Measurements from ENCODE around the gene UCN. TPM values are rescaled to one million over a fixed set of nuclear protein-coding genes. Genes with fewer than 3 reads are reported as not detected.

UCN gene
- total and polyA plus RNA-seq, 2 donors (not counting 3 experiments of a cell fraction or from before 2014, with no cell fraction given) = 0.75 to 1.2 TPM

DNA sequence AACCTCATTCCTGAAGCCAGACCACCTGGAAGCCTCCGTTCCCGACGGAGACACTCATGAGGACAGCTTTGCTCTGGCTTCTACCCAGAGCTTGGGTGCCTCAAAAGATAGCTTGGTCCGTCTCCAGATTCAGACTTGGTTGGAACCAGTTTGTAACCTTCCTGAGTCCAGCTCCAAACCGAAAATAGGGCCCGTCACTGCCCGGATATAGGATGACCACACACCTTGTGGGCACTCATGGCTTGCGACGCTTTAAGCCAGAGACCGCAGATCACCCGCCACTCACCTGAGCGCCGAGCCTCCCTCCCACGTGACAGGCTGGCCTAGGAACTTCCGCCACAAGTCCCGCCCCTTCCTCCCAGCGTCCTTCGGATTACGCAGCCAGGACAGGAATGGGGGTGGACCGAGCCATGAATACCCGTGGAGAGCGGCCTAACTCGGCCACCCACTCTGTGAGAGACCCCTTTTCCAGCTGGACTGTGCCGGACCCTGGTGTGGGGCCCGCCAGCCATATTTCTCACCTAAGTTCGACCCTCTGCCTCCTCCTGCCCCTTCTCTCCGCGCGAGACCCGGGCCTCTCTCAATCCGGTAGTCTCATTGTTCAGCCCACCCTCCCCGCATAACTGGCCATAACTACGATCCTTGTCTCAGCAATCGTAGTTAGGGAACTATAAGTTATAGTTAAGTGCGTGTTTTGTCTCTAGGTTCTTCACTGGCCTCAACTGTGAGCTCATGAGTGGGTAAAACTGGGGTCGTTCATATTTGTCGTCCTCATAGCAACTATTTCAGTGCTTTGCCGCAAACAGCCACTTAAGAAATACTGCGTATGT, 14.7 kb upstream of the UCN start, which contains the start of gene MPV17:
Gene MPV17, minus strand, starts transcription at position 332 of the 830 bp plus-strand sequence. CDS start 580 bp downstream, outside the sequence.
- no peaks in the 10 kb centered on the region for H3K9me1 ChIP-seq (replicated peaks; ENCODE audit: control insufficient read depth, extremely low read depth, insufficient read depth, low read length)
- no peaks in the 10 kb centered on the region for H3K27me3 ChIP-seq (ENCODE audit: control insufficient read depth in 2 of 2, insufficient read depth in 2 of 2, low read length in 2 of 2)
- H3K9ac ChIP-seq (replicated peaks; ENCODE audit: extremely low read depth, insufficient read depth, low read length) = peak within 1 kb of the TSS; percentile 96
- H4K20me1 ChIP-seq (replicated peaks; ENCODE audit: control insufficient read depth, extremely low read depth, insufficient read depth, low read length) = no peaks in the 10 kb centered on the region
- dilution Hi-C loops (cut with MboI; ENCODE audit: extremely low pct_ligation_motif_present, low sequenced_read_pairs) = no loop called here
- TF ChIP-seq POLR2A (IDR thresholded peaks at IDR 0.05; ENCODE audit: low read depth, low read length) (peak; percentile 98), POLR2AphosphoS5 (IDR thresholded peaks at IDR 0.05; ENCODE audit: insufficient read depth, low read depth, low read length) (peak; percentile 99), MYC (IDR thresholded peaks at IDR 0.05; ENCODE audit: low read depth, low read length) (peak; percentile 66), GATA2 (IDR thresholded peaks at IDR 0.05; ENCODE audit: insufficient read depth, insufficient read length, low read depth, low read length) (no peak)
- TF ChIP-seq, protein P1, sequence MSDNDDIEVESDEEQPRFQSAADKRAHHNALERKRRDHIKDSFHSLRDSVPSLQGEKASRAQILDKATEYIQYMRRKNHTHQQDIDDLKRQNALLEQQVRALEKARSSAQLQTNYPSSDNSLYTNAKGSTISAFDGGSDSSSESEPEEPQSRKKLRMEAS (IDR thresholded peaks at IDR 0.05; ENCODE audit: insufficient read depth, insufficient read length) = peak; percentile 89
- peak within 1 kb of the TSS; percentile 58 for H2AFZ ChIP-seq (ENCODE audit: low read depth, low read length)
- peaks cover 2 to 13% of the 10 kb centered on the region in 2 experiments for H3K36me3 ChIP-seq (ENCODE audit: control insufficient read depth in 2 of 2, extremely low read depth in 1 of 2, insufficient read depth in 2 of 2, low read length in 2 of 2)
- CTCF ChIA-PET = interaction anchor here (0.6 to 1.8 kb wide), 6 partner anchors 13 to 361 kb away, joined by 3 to 6 read pairs (median 4); partner anchors contain the start of gene EIF2B4
- DNase-seq (ENCODE audit: low read depth, low spot score) = peak; percentile 90
- H3K9me3 ChIP-seq (replicated peaks; ENCODE audit: control insufficient read depth, insufficient read depth, low read length) = no peaks in the 10 kb centered on the region
- peak within 1 kb of the TSS; percentile 70 to 91 (median 90) for H3K4me3 ChIP-seq (replicated peaks in 1 of 3; ENCODE audit: insufficient read depth in 1 of 3, low read depth in 1 of 3, low read length in 3 of 3)
- POLR2A ChIA-PET = interaction anchor here (1.0 to 1.3 kb wide), 2 partner anchors 9 to 34 kb away, joined by 3 to 4 read pairs; partner anchors contain the start of gene GTF3C2
- BruUV-seq (replicated peaks) = TSS peak; percentile 96
- peaks cover 8% of the 10 kb centered on the region for H3K79me2 ChIP-seq (ENCODE audit: control insufficient read depth, insufficient read depth, low read length)
- intact Hi-C loops (cut with micrococcal nuclease) = loop anchor here (1.0 kb wide), 3 partner anchors 33 to 111 kb away; partner anchors contain the start of genes ATRAID, EIF2B4, GTF3C2 and SLC5A6
- FAIRE-seq = peak; percentile 98
- H3K4me1 ChIP-seq (ENCODE audit: control insufficient read depth, extremely low read depth, insufficient read depth, low read length) = peaks cover 26% of the 10 kb centered on the region
- peak within 1 kb of the TSS; percentile 96 for H3K4me2 ChIP-seq (ENCODE audit: insufficient read depth, low read length)
- H3K27ac ChIP-seq (ENCODE audit: insufficient read depth, low read depth, low read length) = peak within 1 kb of the TSS; percentile 95

All from endothelial cell of umbilical vein (primary cell).